ENCODE measurements around the gene ARPC5L.

ARPC5L gene

GRCh38 chr9:124853605-124854143 is 8.3 kb upstream of the ARPC5L start:
- Histone ChIP-seq H3K4me3 (ENCODE audit: low read length in 2 of 2) (peak overlapping the region; percentile 60 to 69), H3K27me3 (ENCODE audit: control insufficient read depth in 2 of 2, insufficient read depth in 2 of 2, low read length in 2 of 2) (no peaks in the 10 kb centered on the region), H3K36me3 (ENCODE audit: control insufficient read depth in 2 of 2, insufficient read depth in 2 of 2, low read length in 2 of 2) (peaks cover 14 to 22% of the 10 kb centered on the region in 2 donors), H3K4me1 (ENCODE audit: control insufficient read depth in 2 of 2, insufficient read depth in 2 of 2, low read length in 2 of 2) (peaks cover 6 to 12% of the 10 kb centered on the region in 2 donors), H3K27ac (ENCODE audit: low read depth in 2 of 2, low read length in 2 of 2) (no peak overlapping the region), H3K9ac (ENCODE audit: low read depth in 1 of 2, low read length in 2 of 2) (peak overlapping the region in 1 of 2 donors; percentile 41), H3K9me3 (ENCODE audit: control insufficient read depth in 2 of 2, low read length in 2 of 2) (no peaks in the 10 kb centered on the region)

DNA sequence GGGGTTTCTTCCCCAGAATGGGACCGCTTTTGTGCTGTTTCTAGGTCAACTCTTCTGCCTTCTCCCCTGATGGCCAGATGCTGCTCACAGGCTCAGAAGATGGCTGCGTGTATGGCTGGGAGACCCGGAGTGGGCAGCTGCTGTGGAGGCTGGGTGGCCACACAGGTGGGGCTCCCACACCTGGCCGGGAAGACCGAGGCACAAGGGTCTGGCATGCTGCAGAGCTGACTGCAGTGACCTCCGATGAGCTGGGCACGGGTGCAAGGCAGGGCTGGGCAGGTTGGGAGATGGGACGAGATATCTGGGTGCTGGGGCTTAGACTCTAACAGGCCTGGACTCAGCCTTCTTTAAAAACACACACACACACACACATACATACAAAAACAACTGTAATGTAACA is 7.8 kb upstream of the ARPC5L start:
- H3K9me3 ChIP-seq (ENCODE audit: control insufficient read depth in 2 of 2, low read length in 2 of 2), result no peaks in the 10 kb centered on the region
- H3K27ac ChIP-seq (ENCODE audit: low read depth in 2 of 2, low read length in 2 of 2), result no peak overlapping the region
- H3K9ac ChIP-seq (ENCODE audit: low read depth in 1 of 2, low read length in 2 of 2), result no peak overlapping the region
- peaks cover 19 to 26% of the 10 kb centered on the region in 2 donors for H3K36me3 ChIP-seq (ENCODE audit: control insufficient read depth in 2 of 2, insufficient read depth in 2 of 2, low read length in 2 of 2)
- H3K4me3 ChIP-seq (ENCODE audit: low read length in 2 of 2), result no peak overlapping the region
- H3K4me1 ChIP-seq (ENCODE audit: control insufficient read depth in 2 of 2, insufficient read depth in 2 of 2, low read length in 2 of 2), result peaks cover 6 to 12% of the 10 kb centered on the region in 2 donors
- no peaks in the 10 kb centered on the region for H3K27me3 ChIP-seq (ENCODE audit: control insufficient read depth in 2 of 2, insufficient read depth in 2 of 2, low read length in 2 of 2)

DNA sequence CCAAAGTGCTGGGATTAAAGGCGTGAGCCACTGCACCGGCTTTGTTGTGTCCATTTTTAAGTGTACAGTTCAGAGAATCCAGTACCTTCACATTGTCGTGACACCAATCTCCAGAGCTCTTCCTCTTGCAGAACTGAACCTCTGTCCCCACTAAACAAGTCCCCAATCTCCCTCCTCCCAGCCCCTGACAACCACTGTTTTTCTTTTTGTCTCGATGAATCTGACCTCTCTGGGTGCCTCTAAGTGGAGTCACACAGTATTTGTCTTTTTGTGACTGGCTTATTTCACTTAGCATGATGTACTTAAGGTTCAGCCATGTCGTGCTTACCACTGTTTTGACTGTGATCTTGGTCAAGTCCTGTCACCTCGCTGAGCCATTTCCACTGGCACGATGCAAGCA is 7.1 kb upstream of the ARPC5L start:
- Histone ChIP-seq H3K9ac (ENCODE audit: low read depth in 1 of 2, low read length in 2 of 2) (no peak overlapping the region), H3K9me3 (ENCODE audit: control insufficient read depth in 2 of 2, low read length in 2 of 2) (no peaks in the 10 kb centered on the region), H3K27ac (ENCODE audit: low read depth in 2 of 2, low read length in 2 of 2) (no peak overlapping the region), H3K4me3 (ENCODE audit: low read length in 2 of 2) (no peak overlapping the region), H3K27me3 (ENCODE audit: control insufficient read depth in 2 of 2, insufficient read depth in 2 of 2, low read length in 2 of 2) (no peaks in the 10 kb centered on the region), H3K4me1 (ENCODE audit: control insufficient read depth in 2 of 2, insufficient read depth in 2 of 2, low read length in 2 of 2) (peaks cover 6 to 12% of the 10 kb centered on the region in 2 donors), H3K36me3 (ENCODE audit: control insufficient read depth in 2 of 2, insufficient read depth in 2 of 2, low read length in 2 of 2) (peaks cover 26 to 33% of the 10 kb centered on the region in 2 donors)

- Histone ChIP-seq H3K27me3 (ENCODE audit: control insufficient read depth in 2 of 2, insufficient read depth in 2 of 2, low read length in 2 of 2) (no peaks in the 10 kb centered on the region), H3K4me3 (ENCODE audit: low read length in 2 of 2) (no peak overlapping the region), H3K36me3 (ENCODE audit: control insufficient read depth in 2 of 2, insufficient read depth in 2 of 2, low read length in 2 of 2) (peaks cover 33 to 40% of the 10 kb centered on the region in 2 donors), H3K9ac (ENCODE audit: low read depth in 1 of 2, low read length in 2 of 2) (no peak overlapping the region), H3K9me3 (ENCODE audit: control insufficient read depth in 2 of 2, low read length in 2 of 2) (no peaks in the 10 kb centered on the region), H3K4me1 (ENCODE audit: control insufficient read depth in 2 of 2, insufficient read depth in 2 of 2, low read length in 2 of 2) (peaks cover 11 to 18% of the 10 kb centered on the region in 2 donors), H3K27ac (ENCODE audit: low read depth in 2 of 2, low read length in 2 of 2) (no peak overlapping the region)
Measured at GRCh38 chr9:124855566-124855943, 6.4 kb upstream of the ARPC5L start.

GRCh38 chr9:124855944-124856765 is 5.8 kb upstream of the ARPC5L start:
- Histone ChIP-seq H3K36me3 (ENCODE audit: control insufficient read depth in 2 of 2, insufficient read depth in 2 of 2, low read length in 2 of 2) (peaks cover 35 to 40% of the 10 kb centered on the region in 2 donors), H3K4me1 (ENCODE audit: control insufficient read depth in 2 of 2, insufficient read depth in 2 of 2, low read length in 2 of 2) (peaks cover 17 to 24% of the 10 kb centered on the region in 2 donors), H3K9ac (ENCODE audit: low read depth in 1 of 2, low read length in 2 of 2) (no peak overlapping the region), H3K27me3 (ENCODE audit: control insufficient read depth in 2 of 2, insufficient read depth in 2 of 2, low read length in 2 of 2) (no peaks in the 10 kb centered on the region), H3K4me3 (ENCODE audit: low read length in 2 of 2) (no peak overlapping the region), H3K27ac (ENCODE audit: low read depth in 2 of 2, low read length in 2 of 2) (no peak overlapping the region), H3K9me3 (ENCODE audit: control insufficient read depth in 2 of 2, low read length in 2 of 2) (no peaks in the 10 kb centered on the region)

DNA sequence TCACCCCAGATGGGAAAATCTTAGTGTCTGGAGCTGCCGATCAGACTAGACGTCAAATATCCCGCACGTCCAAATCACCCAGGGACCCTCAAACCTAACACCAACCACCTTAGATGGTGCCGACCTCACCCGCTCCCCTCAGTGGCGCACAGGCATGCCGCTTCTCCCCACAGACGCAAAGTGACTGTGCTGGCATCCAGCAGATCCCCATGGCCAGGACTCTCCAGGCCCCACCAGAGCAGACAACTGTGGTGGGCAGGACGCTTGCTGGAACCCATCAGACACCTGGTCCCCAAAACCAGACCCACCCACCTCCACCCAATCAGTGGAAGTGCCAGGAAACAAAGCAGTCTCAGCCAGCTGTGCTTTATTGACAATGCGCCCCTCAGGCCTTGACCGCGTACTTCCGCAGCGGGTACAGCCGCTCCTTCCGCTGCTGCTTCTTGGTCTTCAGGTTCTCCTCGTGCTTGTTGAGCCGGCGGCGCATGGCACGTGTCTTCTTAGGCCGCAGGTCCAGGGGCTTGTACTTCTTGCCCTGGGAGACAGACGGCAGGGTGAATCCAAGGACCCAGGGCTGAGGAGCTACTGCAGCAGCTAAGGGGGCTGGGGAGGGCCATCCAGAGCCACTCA is 4.3 kb upstream of the ARPC5L start:
- peaks cover 35 to 40% of the 10 kb centered on the region in 2 donors for H3K36me3 ChIP-seq (ENCODE audit: control insufficient read depth in 2 of 2, insufficient read depth in 2 of 2, low read length in 2 of 2)
- no peaks in the 10 kb centered on the region for H3K27me3 ChIP-seq (ENCODE audit: control insufficient read depth in 2 of 2, insufficient read depth in 2 of 2, low read length in 2 of 2)
- H3K27ac ChIP-seq (ENCODE audit: low read depth in 2 of 2, low read length in 2 of 2), result no peak overlapping the region
- H3K4me3 ChIP-seq (ENCODE audit: low read length in 2 of 2), result no peak overlapping the region
- H3K4me1 ChIP-seq (ENCODE audit: control insufficient read depth in 2 of 2, insufficient read depth in 2 of 2, low read length in 2 of 2), result peaks cover 15 to 19% of the 10 kb centered on the region in 2 donors
- no peaks in the 10 kb centered on the region for H3K9me3 ChIP-seq (ENCODE audit: control insufficient read depth in 2 of 2, low read length in 2 of 2)
- no peak overlapping the region for H3K9ac ChIP-seq (ENCODE audit: low read depth in 1 of 2, low read length in 2 of 2)

GRCh38 chr9:124858330-124859046 is 3.4 kb upstream of the ARPC5L start:
- no peak overlapping the region for H3K4me3 ChIP-seq (ENCODE audit: low read length in 2 of 2)
- H3K9ac ChIP-seq (ENCODE audit: low read depth in 1 of 2, low read length in 2 of 2), result no peak overlapping the region
- no peaks in the 10 kb centered on the region for H3K27me3 ChIP-seq (ENCODE audit: control insufficient read depth in 2 of 2, insufficient read depth in 2 of 2, low read length in 2 of 2)
- no peaks in the 10 kb centered on the region for H3K9me3 ChIP-seq (ENCODE audit: control insufficient read depth in 2 of 2, low read length in 2 of 2)
- H3K4me1 ChIP-seq (ENCODE audit: control insufficient read depth in 2 of 2, insufficient read depth in 2 of 2, low read length in 2 of 2), result peaks cover 11 to 12% of the 10 kb centered on the region in 2 donors
- peaks cover 35 to 40% of the 10 kb centered on the region in 2 donors for H3K36me3 ChIP-seq (ENCODE audit: control insufficient read depth in 2 of 2, insufficient read depth in 2 of 2, low read length in 2 of 2)
- H3K27ac ChIP-seq (ENCODE audit: low read depth in 2 of 2, low read length in 2 of 2), result no peak overlapping the region

- peak overlapping the region; percentile 79 to 85 for H3K9ac ChIP-seq (ENCODE audit: low read depth in 1 of 2, low read length in 2 of 2)
- H3K36me3 ChIP-seq (ENCODE audit: control insufficient read depth in 2 of 2, insufficient read depth in 2 of 2, low read length in 2 of 2), result peaks cover 35 to 40% of the 10 kb centered on the region in 2 donors
- peaks cover 11 to 12% of the 10 kb centered on the region in 2 donors for H3K4me1 ChIP-seq (ENCODE audit: control insufficient read depth in 2 of 2, insufficient read depth in 2 of 2, low read length in 2 of 2)
- no peaks in the 10 kb centered on the region for H3K9me3 ChIP-seq (ENCODE audit: control insufficient read depth in 2 of 2, low read length in 2 of 2)
- H3K4me3 ChIP-seq (ENCODE audit: low read length in 2 of 2), result peak overlapping the region; percentile 84 to 98
- no peaks in the 10 kb centered on the region for H3K27me3 ChIP-seq (ENCODE audit: control insufficient read depth in 2 of 2, insufficient read depth in 2 of 2, low read length in 2 of 2)
- no peak overlapping the region for H3K27ac ChIP-seq (ENCODE audit: low read depth in 2 of 2, low read length in 2 of 2)
Measured at GRCh38 chr9:124859803-124860581, 1.9 kb upstream of the ARPC5L start.

GRCh38 chr9:124860582-124861341 is 1.2 kb upstream of the ARPC5L start:
- peaks cover 11 to 12% of the 10 kb centered on the region in 2 donors for H3K4me1 ChIP-seq (ENCODE audit: control insufficient read depth in 2 of 2, insufficient read depth in 2 of 2, low read length in 2 of 2)
- H3K27ac ChIP-seq (ENCODE audit: low read depth in 2 of 2, low read length in 2 of 2), result peak overlapping the region in 1 of 2 donors; percentile 92
- H3K4me3 ChIP-seq (ENCODE audit: low read length in 2 of 2), result peak overlapping the region; percentile 84 to 98
- H3K9ac ChIP-seq (ENCODE audit: low read depth in 1 of 2, low read length in 2 of 2), result peak overlapping the region; percentile 79 to 85
- no peaks in the 10 kb centered on the region for H3K27me3 ChIP-seq (ENCODE audit: control insufficient read depth in 2 of 2, insufficient read depth in 2 of 2, low read length in 2 of 2)
- no peaks in the 10 kb centered on the region for H3K9me3 ChIP-seq (ENCODE audit: control insufficient read depth in 2 of 2, low read length in 2 of 2)
- H3K36me3 ChIP-seq (ENCODE audit: control insufficient read depth in 2 of 2, insufficient read depth in 2 of 2, low read length in 2 of 2), result peaks cover 35 to 40% of the 10 kb centered on the region in 2 donors
